ENCODE measurements around the gene ADGRV1. TPM values are rescaled to one million over a fixed set of nuclear protein-coding genes. Genes with fewer than 3 reads are reported as not detected.
"Not testable (repeated sequence)": the region's sequence is repeated elsewhere in the genome, so short reads cannot be mapped to it uniquely, and the experiment has no call there.

ADGRV1 gene
- total RNA-seq, 2 experiments from 2014 or later, result 0.06 TPM; not detected in 1

GRCh38 chr5:90557871-90558270, 726 bp upstream of the ADGRV1 start:
- POLR2A ChIA-PET, result no interaction called here
- peaks cover 3% of the 10 kb centered on the region for H3K4me1 Mint-ChIP-seq
- H3K9me3 Mint-ChIP-seq, result no peaks in the 10 kb centered on the region
- peak overlapping the region; percentile 55 for H3K4me3 Mint-ChIP-seq
- H3K27me3 Mint-ChIP-seq, result peaks cover 66% of the 10 kb centered on the region
- H3K36me3 Mint-ChIP-seq, result no peaks in the 10 kb centered on the region
- no peak for ATAC-seq (ENCODE audit: low read depth)
- H3K27ac Mint-ChIP-seq, result no peak overlapping the region
- no peak for DNase-seq

- no peak for DNase-seq
- peaks cover 3% of the 10 kb centered on the region for H3K4me1 Mint-ChIP-seq
- ATAC-seq (ENCODE audit: low read depth), result no peak
- H3K27me3 Mint-ChIP-seq, result peaks cover 50% of the 10 kb centered on the region
- no peaks in the 10 kb centered on the region for H3K36me3 Mint-ChIP-seq
- no peak overlapping the region for H3K27ac Mint-ChIP-seq
- no peak overlapping the region for H3K4me3 Mint-ChIP-seq
- POLR2A ChIA-PET, result no interaction called here
- no peaks in the 10 kb centered on the region for H3K9me3 Mint-ChIP-seq
Measured at GRCh38 chr5:90560771-90561170, 2.2 kb downstream of the ADGRV1 start.

- no peak overlapping the region for H3K4me3 Mint-ChIP-seq
- no peaks in the 10 kb centered on the region for H3K9me3 Mint-ChIP-seq
- DNase-seq (no peak), ATAC-seq (ENCODE audit: low read depth) (no peak)
- no peaks in the 10 kb centered on the region for H3K36me3 Mint-ChIP-seq
- peaks cover 3% of the 10 kb centered on the region for H3K4me1 Mint-ChIP-seq
- peaks cover 43% of the 10 kb centered on the region for H3K27me3 Mint-ChIP-seq
- POLR2A ChIA-PET, result no interaction called here
- no peak overlapping the region for H3K27ac Mint-ChIP-seq
Measured at GRCh38 chr5:90561766-90562165, 3.2 kb downstream of the ADGRV1 start.

DNA sequence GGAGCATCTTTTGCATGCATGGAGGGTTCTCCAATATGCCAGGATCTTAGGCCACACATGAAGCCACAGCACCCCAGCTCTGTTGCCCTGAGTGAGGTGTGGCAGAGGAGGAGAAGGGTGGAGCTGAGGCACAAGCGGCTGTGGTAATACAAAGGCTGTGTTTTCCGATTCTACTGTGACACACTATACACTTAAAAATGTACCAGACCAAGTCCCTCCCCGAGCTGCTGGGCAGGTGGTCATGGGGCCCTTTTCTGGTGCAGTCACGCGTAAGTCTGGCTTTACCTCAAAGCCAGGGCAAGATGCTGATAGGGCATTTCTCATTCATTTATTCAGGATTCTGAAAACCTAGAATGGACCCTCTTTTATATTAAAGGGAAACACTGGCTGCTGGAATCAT, 3.7 kb downstream of the ADGRV1 start:
- Mint-ChIP-seq H3K27me3 (peaks cover 42% of the 10 kb centered on the region), H3K9me3 (no peaks in the 10 kb centered on the region), H3K27ac (no peak overlapping the region), H3K36me3 (no peaks in the 10 kb centered on the region), H3K4me1 (peaks cover 3% of the 10 kb centered on the region), H3K4me3 (no peak overlapping the region)
- no peak for ATAC-seq (ENCODE audit: low read depth)
- POLR2A ChIA-PET, result no interaction called here
- no peak for DNase-seq

DNA sequence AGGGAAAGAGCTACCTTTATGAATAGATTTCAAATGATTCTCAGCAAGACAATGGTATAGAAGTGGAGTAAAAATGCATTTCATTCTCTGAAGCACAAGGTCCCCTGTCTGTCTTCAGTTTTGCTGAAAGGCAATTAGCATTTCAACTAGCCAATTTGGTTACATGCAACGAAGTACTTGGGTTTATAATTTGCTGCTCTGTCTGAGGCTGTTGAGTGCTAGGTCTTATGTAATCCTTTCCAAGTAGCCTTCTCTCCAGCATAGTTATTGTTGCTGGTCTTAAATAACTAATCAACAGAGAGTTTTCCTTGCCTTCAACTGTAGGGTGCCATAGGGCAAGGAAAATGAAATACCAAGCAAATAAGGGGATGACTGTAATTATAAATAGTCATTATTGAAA, 4.5 kb downstream of the ADGRV1 start:
- Mint-ChIP-seq H3K4me1 (peaks cover 3% of the 10 kb centered on the region), H3K27me3 (peaks cover 42% of the 10 kb centered on the region), H3K27ac (no peak overlapping the region), H3K4me3 (no peak overlapping the region), H3K9me3 (no peaks in the 10 kb centered on the region), H3K36me3 (no peaks in the 10 kb centered on the region)
- DNase-seq (no peak), ATAC-seq (ENCODE audit: low read depth) (no peak)
- POLR2A ChIA-PET, result no interaction called here

DNA sequence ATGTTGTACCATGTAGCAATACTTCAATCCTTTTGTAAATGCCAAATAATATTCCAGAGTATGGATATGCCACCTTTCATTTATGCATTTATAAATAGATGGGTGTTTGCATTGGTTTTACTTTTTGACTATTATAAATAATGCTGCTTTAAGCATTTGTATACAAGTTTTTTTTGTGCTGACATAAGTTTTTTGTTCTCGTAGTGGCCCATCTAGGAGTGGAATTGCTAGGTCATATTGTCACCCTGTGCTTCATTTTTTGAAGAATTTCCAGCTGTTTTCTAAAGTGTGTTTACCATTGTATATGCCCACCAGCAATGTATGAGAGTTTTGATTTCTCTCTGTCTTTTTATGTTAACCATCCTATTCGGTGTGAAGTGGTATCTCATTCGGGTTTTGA, 6.9 kb downstream of the ADGRV1 start:
- no peak overlapping the region for H3K4me3 Mint-ChIP-seq
- peaks cover 28% of the 10 kb centered on the region for H3K27me3 Mint-ChIP-seq
- no peaks in the 10 kb centered on the region for H3K36me3 Mint-ChIP-seq
- H3K9me3 Mint-ChIP-seq, result peaks cover under 1% of the 10 kb centered on the region
- no peaks in the 10 kb centered on the region for H3K4me1 Mint-ChIP-seq
- no peak for ATAC-seq (ENCODE audit: low read depth)
- H3K27ac Mint-ChIP-seq, result no peak overlapping the region
- POLR2A ChIA-PET, result no interaction called here
- DNase-seq, result no peak

DNA sequence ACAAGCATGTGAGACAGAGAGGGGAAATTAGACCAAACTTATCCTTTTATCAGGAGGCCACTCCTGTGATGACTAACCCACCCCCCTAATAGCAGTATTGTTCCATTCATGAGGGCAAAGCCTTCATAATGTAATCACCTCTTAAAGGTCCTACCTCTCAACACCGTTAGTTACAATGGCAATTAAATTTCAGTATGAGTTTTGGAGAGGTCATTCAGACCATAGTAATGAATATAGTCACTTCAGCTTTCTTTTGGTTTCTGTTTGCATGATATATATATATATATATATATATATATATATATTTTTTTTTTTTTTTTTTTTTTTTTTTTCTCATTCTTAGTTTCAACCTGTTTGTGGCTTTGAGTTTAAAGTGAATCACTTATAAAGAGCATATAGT, 10.5 kb downstream of the ADGRV1 start:
- H3K36me3 Mint-ChIP-seq, result no peaks in the 10 kb centered on the region
- POLR2A ChIA-PET, result no interaction called here
- no peak for ATAC-seq (ENCODE audit: low read depth)
- no peak overlapping the region for H3K27ac Mint-ChIP-seq
- no peak for DNase-seq
- H3K9me3 Mint-ChIP-seq, result peaks cover 1% of the 10 kb centered on the region
- H3K4me3 Mint-ChIP-seq, result no peak overlapping the region
- peaks cover 27% of the 10 kb centered on the region for H3K27me3 Mint-ChIP-seq
- H3K4me1 Mint-ChIP-seq, result no peaks in the 10 kb centered on the region

- H3K27me3 Mint-ChIP-seq, result peaks cover 30% of the 10 kb centered on the region
- no peak for ATAC-seq (ENCODE audit: low read depth)
- no peak for DNase-seq
- POLR2A ChIA-PET, result no interaction called here
- H3K27ac Mint-ChIP-seq, result no peak overlapping the region
- no peaks in the 10 kb centered on the region for H3K4me1 Mint-ChIP-seq
- no peak overlapping the region for H3K4me3 Mint-ChIP-seq
- H3K36me3 Mint-ChIP-seq, result no peaks in the 10 kb centered on the region
- peaks cover 1% of the 10 kb centered on the region for H3K9me3 Mint-ChIP-seq
Measured at GRCh38 chr5:90570034-90570433, 11.4 kb downstream of the ADGRV1 start.

DNA sequence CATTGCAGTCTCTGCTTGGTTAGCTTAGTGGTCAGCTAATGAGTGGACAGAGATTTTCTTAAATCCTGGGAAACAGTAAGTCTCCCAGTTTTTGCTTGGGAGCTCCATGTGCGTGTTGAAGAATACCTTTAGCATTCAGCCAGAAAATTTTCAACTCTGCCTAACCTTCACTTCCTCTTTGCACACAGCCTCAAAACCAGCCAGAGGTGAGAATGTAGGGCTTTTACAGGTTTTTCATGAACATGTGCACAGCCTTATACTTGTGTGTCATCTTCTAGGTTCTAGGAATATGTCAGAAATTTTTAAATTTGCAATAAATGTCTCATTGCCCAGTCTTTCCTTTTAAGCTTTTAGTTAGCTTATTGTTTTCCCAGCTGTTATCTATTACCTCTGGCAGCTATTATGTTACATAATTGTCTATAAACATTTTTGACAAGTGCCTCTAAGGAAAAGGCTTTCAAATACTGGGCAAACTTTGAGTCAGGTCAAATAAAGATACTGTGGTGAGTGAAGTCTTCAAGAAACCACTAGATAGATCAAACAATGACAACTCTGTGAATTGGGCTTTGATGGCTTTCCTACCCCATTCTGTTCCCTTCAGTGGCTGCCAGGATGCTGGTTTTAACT, 12.7 kb downstream of the ADGRV1 start:
- Mint-ChIP-seq H3K36me3 (no peaks in the 10 kb centered on the region), H3K9me3 (peaks cover 1% of the 10 kb centered on the region), H3K27me3 (peaks cover 30% of the 10 kb centered on the region), H3K27ac (no peak overlapping the region), H3K4me3 (no peak overlapping the region), H3K4me1 (no peaks in the 10 kb centered on the region)
- DNase-seq, result no peak
- ATAC-seq (ENCODE audit: low read depth), result no peak
- POLR2A ChIA-PET, result no interaction called here

GRCh38 chr5:90575712-90576111, 17.1 kb downstream of the ADGRV1 start:
- no peak overlapping the region for H3K27ac Mint-ChIP-seq
- H3K27me3 Mint-ChIP-seq, result peaks cover 19% of the 10 kb centered on the region
- no peak for ATAC-seq (ENCODE audit: low read depth)
- POLR2A ChIA-PET, result no interaction called here
- no peaks in the 10 kb centered on the region for H3K4me1 Mint-ChIP-seq
- H3K9me3 Mint-ChIP-seq, result peaks cover 6% of the 10 kb centered on the region
- DNase-seq, result no peak
- no peak overlapping the region for H3K4me3 Mint-ChIP-seq
- H3K36me3 Mint-ChIP-seq, result no peaks in the 10 kb centered on the region

DNA sequence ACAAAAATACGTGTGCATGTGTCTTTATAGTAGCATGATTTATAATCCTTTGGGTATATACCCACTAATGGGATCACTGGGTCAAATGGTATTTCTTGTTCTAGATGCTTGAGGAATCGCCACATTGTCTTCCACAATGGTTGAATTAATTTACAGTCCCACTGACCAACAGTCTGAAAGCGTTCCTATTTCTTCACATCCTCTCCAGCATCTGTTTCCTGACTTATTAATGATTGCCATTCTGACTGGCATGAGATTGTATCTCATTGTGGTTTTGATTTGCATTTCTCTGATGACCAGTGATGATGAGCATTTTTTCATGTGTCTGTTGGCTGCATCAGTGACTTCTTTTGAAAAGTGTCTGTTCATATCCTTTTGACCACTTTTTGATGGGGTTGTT, 18.0 kb downstream of the ADGRV1 start:
- H3K27ac Mint-ChIP-seq; ATAC-seq (ENCODE audit: low read depth); DNase-seq; H3K4me3 Mint-ChIP-seq; H3K9me3 Mint-ChIP-seq; POLR2A ChIA-PET; H3K4me1 Mint-ChIP-seq; H3K36me3 Mint-ChIP-seq: not testable (repeated sequence)
- peaks cover 19% of the 10 kb centered on the region for H3K27me3 Mint-ChIP-seq

- peaks cover 14% of the 10 kb centered on the region for H3K27me3 Mint-ChIP-seq
- DNase-seq; ATAC-seq (ENCODE audit: low read depth); H3K36me3 Mint-ChIP-seq; H3K4me1 Mint-ChIP-seq; POLR2A ChIA-PET; H3K27ac Mint-ChIP-seq; H3K4me3 Mint-ChIP-seq; H3K9me3 Mint-ChIP-seq: not testable (repeated sequence)
Measured at GRCh38 chr5:90579905-90580304, 21.3 kb downstream of the ADGRV1 start.

GRCh38 chr5:90581956-90582355, 23.4 kb downstream of the ADGRV1 start:
- Mint-ChIP-seq H3K27me3 (peaks cover 16% of the 10 kb centered on the region), H3K4me3 (no peak overlapping the region), H3K27ac (no peak overlapping the region), H3K36me3 (no peaks in the 10 kb centered on the region), H3K4me1 (peaks cover 4% of the 10 kb centered on the region), H3K9me3 (peaks cover 7% of the 10 kb centered on the region)
- POLR2A ChIA-PET, result no interaction called here
- ATAC-seq (ENCODE audit: low read depth) (no peak), DNase-seq (no peak)

GRCh38 chr5:90585337-90585986, 26.9 kb downstream of the ADGRV1 start:
- ATAC-seq (ENCODE audit: low read depth) (no peak), DNase-seq (no peak)
- Mint-ChIP-seq H3K27me3 (peaks cover 20% of the 10 kb centered on the region), H3K4me1 (peaks cover 4% of the 10 kb centered on the region), H3K27ac (no peak overlapping the region), H3K4me3 (no peak overlapping the region), H3K36me3 (no peaks in the 10 kb centered on the region), H3K9me3 (peaks cover 1% of the 10 kb centered on the region)
- POLR2A ChIA-PET, result no interaction called here
